Smooth muscle cell (in vitro differentiated cells): ENCODE measurements around the gene SEMA5B. TPM values are rescaled to one million over a fixed set of nuclear protein-coding genes. Genes with fewer than 3 reads are reported as not detected.

ENCODE experiments used
- DNase-seq: peaks from one replicate; lab custom pipeline; 2025; ENCODE audit not compliant: unreplicated experiment; lab: John Stamatoyannopoulos, UW
- H2AFZ ChIP-seq: fragments of 200-600 bp; sonication (generic); 2 replicates; pipeline ENCODE4 v1.6.0; 2016; ENCODE audit warnings: antibody characterized with exemption, low read depth, mild to moderate bottlenecking
- H3F3A ChIP-seq: fragments of 200-600 bp; sonication (generic); 2 replicates; pipeline ENCODE4 v1.6.0; 2017; ENCODE audit warnings: antibody characterized with exemption, low read depth
- H3K27ac ChIP-seq: fragments of 200-600 bp; sonication (generic); 2 replicates; pipeline ENCODE4 v1.5.1; 2016; ENCODE audit warnings: low read depth, mild to moderate bottlenecking
- H3K27me3 ChIP-seq: fragments of 200-600 bp; sonication (generic); 2 replicates; pipeline ENCODE4 v1.6.1; 2016; ENCODE audit warnings: low read depth, mild to moderate bottlenecking
- H3K36me3 ChIP-seq: fragments of 200-600 bp; sonication (generic); 2 replicates; pipeline ENCODE4 v1.5.1; 2016; ENCODE audit warnings: low read depth
- H3K4me1 ChIP-seq: fragments of 200-600 bp; sonication (generic); 2 replicates; pipeline ENCODE4 v1.5.1; 2016; ENCODE audit warnings: low read depth
- H3K4me2 ChIP-seq: fragments of 200-600 bp; sonication (generic); 2 replicates; pipeline ENCODE4 v1.6.0; 2016; ENCODE audit warnings: mild to moderate bottlenecking
- H3K4me3 ChIP-seq: fragments of 200-600 bp; sonication (generic); 2 replicates; pipeline ENCODE4 v1.5.1; 2016; ENCODE audit warnings: mild to moderate bottlenecking
- H3K79me2 ChIP-seq: fragments of 200-600 bp; sonication (generic); 2 replicates; pipeline ENCODE4 v1.6.0; 2016; ENCODE audit warnings: low read depth, mild to moderate bottlenecking
- H3K9ac ChIP-seq: fragments of 200-600 bp; sonication (generic); 2 replicates; pipeline ENCODE4 v1.6.0; 2016; ENCODE audit warnings: low read depth
- H3K9me3 ChIP-seq: fragments of 200-600 bp; sonication (generic); replicated peaks from 2 replicates; pipeline ENCODE4 v1.5.1; 2016; ENCODE audit warnings: low read depth
- H4K20me1 ChIP-seq: fragments of 200-600 bp; sonication (generic); 2 replicates; pipeline ENCODE4 v1.6.0; 2016; ENCODE audit warnings: low read depth
- WGBS: methylation state at CpG from one replicate; pipeline ENCODE4 v1.1.7; 2016; ENCODE audit warnings: low lambda C conversion rate; 5-methylcytosine and 5-hydroxymethylcytosine counted together
- polyA plus RNA-seq: library from polyadenylated mRNA; unstranded; fragments of >200 nt; fragmentation: Nextera tagmentation; extraction: Ambion mirVana; gene quantifications from 2 replicates; pipeline ENCODE4 v1.2.1, GENCODE V29; 2016
- total RNA-seq: library from RNA; depleted of rRNA; stranded (reverse); fragments of >200 nt; gene quantifications from 2 replicates; pipeline ENCODE4 v1.2.3, GENCODE V29; 2014
- TF ChIP-seq, protein P1 (sequence below): fragments of 200-600 bp; sonication (generic); IDR thresholded peaks from 2 replicates; pipeline ENCODE4 v1.5.1; 2017; ENCODE audit warnings: borderline replicate concordance, mild to moderate bottlenecking, antibody characterized with exemption; ENCODE audit not compliant: insufficient read depth, poor library complexity, severe bottlenecking

Gene SEMA5B
- total and polyA plus RNA-seq, 2 experiments from 2014 or later = not detected

GRCh38 chr3:123054109-123054778 is 26.7 kb upstream of the SEMA5B start:
- Histone ChIP-seq H3K79me2 (no peaks in the 10 kb centered on the region), H4K20me1 (no peaks in the 10 kb centered on the region), H3K4me2 (no peak overlapping the region), H3K9me3 (no peaks in the 10 kb centered on the region), H3K27me3 (no peaks in the 10 kb centered on the region), H3F3A (no peaks in the 10 kb centered on the region), H3K27ac (no peak overlapping the region), H3K4me3 (no peak overlapping the region), H2AFZ (no peak overlapping the region), H3K9ac (no peak overlapping the region), H3K4me1 (no peaks in the 10 kb centered on the region), H3K36me3 (no peaks in the 10 kb centered on the region)
- DNase-seq = no peak
- WGBS = 86% methylated on average over 5 of the region's 5 CpGs
- TF ChIP-seq, protein P1, sequence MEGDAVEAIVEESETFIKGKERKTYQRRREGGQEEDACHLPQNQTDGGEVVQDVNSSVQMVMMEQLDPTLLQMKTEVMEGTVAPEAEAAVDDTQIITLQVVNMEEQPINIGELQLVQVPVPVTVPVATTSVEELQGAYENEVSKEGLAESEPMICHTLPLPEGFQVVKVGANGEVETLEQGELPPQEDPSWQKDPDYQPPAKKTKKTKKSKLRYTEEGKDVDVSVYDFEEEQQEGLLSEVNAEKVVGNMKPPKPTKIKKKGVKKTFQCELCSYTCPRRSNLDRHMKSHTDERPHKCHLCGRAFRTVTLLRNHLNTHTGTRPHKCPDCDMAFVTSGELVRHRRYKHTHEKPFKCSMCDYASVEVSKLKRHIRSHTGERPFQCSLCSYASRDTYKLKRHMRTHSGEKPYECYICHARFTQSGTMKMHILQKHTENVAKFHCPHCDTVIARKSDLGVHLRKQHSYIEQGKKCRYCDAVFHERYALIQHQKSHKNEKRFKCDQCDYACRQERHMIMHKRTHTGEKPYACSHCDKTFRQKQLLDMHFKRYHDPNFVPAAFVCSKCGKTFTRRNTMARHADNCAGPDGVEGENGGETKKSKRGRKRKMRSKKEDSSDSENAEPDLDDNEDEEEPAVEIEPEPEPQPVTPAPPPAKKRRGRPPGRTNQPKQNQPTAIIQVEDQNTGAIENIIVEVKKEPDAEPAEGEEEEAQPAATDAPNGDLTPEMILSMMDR = no peak

GRCh38 chr3:123053107-123053506 is 25.5 kb upstream of the SEMA5B start:
- no peak overlapping the region for H3K9ac ChIP-seq
- no peak overlapping the region for H3K4me2 ChIP-seq
- H4K20me1 ChIP-seq = no peaks in the 10 kb centered on the region
- TF ChIP-seq, protein P1 = no peak
- no peaks in the 10 kb centered on the region for H3K27me3 ChIP-seq
- WGBS = 33% methylated on average over 2 of the region's 2 CpGs
- H3K4me1 ChIP-seq = no peaks in the 10 kb centered on the region
- no peaks in the 10 kb centered on the region for H3K79me2 ChIP-seq
- no peak overlapping the region for H3K27ac ChIP-seq
- no peak overlapping the region for H3K4me3 ChIP-seq
- H3K9me3 ChIP-seq = no peaks in the 10 kb centered on the region
- no peaks in the 10 kb centered on the region for H3F3A ChIP-seq
- no peak for DNase-seq
- no peaks in the 10 kb centered on the region for H3K36me3 ChIP-seq
- H2AFZ ChIP-seq = peak overlapping the region; percentile 33

DNA sequence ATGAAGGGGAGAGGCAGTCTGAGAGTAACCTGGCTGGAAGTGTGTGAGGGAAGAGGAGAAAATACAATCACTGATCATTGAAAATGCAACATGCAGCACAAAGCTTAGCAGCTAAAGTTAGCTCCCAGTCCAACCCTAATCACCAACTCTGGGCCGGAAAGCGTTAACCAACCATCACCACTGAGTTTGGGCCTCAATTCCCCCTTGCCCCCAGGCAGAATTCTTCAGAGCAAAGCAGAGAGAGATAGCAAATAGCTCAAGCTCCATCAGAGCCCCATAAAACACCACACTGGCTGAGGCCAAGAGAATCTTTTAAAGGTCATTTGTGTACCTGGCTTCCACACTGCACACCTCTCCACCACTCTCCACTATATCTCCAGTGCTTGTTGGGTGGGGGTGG is 23.1 kb upstream of the SEMA5B start:
- no peaks in the 10 kb centered on the region for H3K27me3 ChIP-seq
- WGBS = 62% methylated on average over 2 of the region's 2 CpGs

More for the DNA sequence above, 23.1 kb upstream of the SEMA5B start:
- Histone ChIP-seq H3K4me1 (no peaks in the 10 kb centered on the region), H3K9ac (no peak overlapping the region), H3K27ac (no peak overlapping the region), H3F3A (no peaks in the 10 kb centered on the region), H3K79me2 (no peaks in the 10 kb centered on the region), H2AFZ (no peak overlapping the region), H3K9me3 (no peaks in the 10 kb centered on the region), H3K36me3 (no peaks in the 10 kb centered on the region), H3K4me2 (no peak overlapping the region), H4K20me1 (no peaks in the 10 kb centered on the region), H3K4me3 (no peak overlapping the region)
- TF ChIP-seq, protein P1 = no peak
- DNase-seq = no peak
